Fibroblast of peridontal ligament (primary cell): ENCODE results near the gene RRP8.
A peak's percentile ranks its signal among the peaks of the same experiment; 100 is the strongest.

ENCODE experiments used
- DNase-seq: peaks from one replicate; pipeline ENCODE4 v3.0.0-alpha.2; 2010; ENCODE audit errors: extremely low read depth

RRP8 gene

GRCh38 chr11:6603287-6604080, at the start of gene RRP8, which contains the start of gene ILK:
TSS of gene RRP8 (minus strand) at chr11:6603616. CDS start at chr11:6603502, 114 bp downstream.
TSS of gene ILK (plus strand) at chr11:6603774. CDS start at chr11:6604272, 498 bp downstream.
- peak; percentile 81 for DNase-seq

DNA sequence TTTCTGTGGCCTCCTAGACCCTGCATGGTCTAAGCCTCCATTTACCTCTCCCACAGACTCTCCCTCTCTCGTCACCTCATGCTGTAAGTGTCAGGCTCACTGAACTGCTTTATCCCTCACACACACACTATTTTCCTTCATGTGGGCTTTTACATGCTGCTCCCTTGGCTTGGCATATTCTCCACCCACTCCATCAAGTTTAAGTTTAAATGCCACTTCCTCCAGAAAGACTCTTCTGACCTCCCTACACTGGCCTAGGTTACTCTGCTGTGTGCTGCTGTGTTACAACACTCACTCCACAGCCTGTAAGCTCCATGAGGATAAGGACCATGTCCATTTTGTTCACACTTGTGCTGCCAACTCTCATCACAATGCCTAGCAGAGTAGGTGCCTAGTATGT, 49.7 kb upstream of the RRP8 start:
- DNase-seq: no peak

DNA sequence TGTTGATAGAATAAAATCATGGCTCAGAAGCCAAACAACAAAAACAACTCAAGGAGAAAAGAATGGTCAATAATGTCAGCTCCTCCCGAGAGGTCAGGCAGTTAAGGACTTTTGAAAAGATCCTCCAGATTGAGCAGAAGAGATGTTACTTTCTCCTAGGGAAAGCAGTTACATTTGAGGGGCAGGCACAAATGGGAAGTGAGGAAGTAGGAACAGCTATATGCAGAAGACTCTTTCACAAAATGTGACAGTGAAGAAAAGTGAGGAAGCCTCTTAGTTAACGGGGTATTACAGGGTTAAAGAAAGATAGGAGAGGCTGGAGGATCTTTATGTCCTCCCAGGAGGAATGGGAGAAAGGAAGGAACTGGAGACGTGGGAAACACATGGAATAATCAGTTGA, 48.8 kb upstream of the RRP8 start:
- no peak for DNase-seq

DNA sequence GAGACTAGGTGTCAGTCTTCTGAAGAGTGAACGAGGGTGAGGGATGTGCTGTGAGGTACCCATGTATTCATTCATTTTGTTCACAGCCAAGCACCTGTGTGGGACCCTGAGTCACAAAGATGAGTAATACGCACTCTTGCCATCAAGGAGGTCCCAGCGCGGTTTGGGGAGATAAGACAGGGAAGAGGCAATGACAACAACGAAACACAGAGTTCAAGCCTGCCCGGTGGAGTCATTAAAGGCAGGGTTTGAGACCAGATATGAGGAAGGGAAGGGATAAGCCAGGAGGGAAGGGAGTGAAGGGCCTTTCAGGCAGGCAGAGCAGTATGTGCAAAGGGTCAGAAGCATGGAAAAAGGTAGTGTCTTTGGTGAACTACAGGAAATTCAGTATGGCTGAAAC, 47.6 kb upstream of the RRP8 start:
- no peak for DNase-seq

DNA sequence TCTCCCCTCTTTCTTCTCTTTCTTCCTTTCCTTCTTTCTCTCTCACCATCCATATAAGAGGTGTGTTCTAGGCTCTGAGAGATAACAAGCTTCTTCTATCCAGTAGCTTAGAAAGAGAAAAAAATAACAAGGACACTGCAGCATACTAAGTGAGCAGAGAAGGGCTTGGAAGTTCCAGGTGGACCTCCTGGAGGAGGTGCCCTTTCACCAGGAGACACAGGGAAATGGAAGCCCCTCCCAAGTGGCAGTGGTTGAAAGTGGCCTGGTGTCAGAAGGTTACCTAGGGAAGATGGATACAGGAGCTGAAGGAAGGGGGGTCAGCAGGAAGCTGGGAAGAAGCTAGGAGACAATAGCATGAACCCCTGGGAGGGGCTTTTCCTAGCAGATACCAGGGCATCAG, 46.7 kb upstream of the RRP8 start:
- DNase-seq: no peak

GRCh38 chr11:6648501-6648900, 45.1 kb upstream of the RRP8 start:
- no peak for DNase-seq

GRCh38 chr11:6647836-6648235, 44.4 kb upstream of the RRP8 start:
- no peak for DNase-seq

GRCh38 chr11:6646918-6647679, 43.7 kb upstream of the RRP8 start:
- DNase-seq: no peak

GRCh38 chr11:6646576-6646917, 43.1 kb upstream of the RRP8 start:
- peak; percentile 67 for DNase-seq

DNA sequence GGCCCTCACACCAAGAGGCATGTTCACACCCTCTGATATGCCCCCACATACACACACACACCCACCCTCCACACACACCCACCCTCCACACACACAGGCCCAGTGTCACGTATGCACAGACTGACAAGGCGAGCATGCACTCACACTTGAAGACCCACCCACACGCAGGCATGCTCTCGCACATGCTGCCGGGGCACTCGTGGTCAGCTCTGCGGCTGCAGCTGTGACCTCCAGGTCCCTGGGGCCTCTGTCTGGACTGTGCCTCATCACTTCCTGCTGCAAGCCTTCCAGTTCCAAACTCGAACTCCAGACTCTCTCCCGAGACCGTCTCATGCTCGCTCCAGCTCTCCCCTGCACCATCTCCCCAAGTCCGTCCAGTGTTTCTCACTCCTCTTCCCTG, 42.7 kb upstream of the RRP8 start:
- peak; percentile 69 for DNase-seq

- DNase-seq: no peak
Measured at GRCh38 chr11:6642957-6643356, 39.5 kb upstream of the RRP8 start.

- no peak for DNase-seq
Measured at GRCh38 chr11:6640985-6641701, 37.7 kb upstream of the RRP8 start.

DNA sequence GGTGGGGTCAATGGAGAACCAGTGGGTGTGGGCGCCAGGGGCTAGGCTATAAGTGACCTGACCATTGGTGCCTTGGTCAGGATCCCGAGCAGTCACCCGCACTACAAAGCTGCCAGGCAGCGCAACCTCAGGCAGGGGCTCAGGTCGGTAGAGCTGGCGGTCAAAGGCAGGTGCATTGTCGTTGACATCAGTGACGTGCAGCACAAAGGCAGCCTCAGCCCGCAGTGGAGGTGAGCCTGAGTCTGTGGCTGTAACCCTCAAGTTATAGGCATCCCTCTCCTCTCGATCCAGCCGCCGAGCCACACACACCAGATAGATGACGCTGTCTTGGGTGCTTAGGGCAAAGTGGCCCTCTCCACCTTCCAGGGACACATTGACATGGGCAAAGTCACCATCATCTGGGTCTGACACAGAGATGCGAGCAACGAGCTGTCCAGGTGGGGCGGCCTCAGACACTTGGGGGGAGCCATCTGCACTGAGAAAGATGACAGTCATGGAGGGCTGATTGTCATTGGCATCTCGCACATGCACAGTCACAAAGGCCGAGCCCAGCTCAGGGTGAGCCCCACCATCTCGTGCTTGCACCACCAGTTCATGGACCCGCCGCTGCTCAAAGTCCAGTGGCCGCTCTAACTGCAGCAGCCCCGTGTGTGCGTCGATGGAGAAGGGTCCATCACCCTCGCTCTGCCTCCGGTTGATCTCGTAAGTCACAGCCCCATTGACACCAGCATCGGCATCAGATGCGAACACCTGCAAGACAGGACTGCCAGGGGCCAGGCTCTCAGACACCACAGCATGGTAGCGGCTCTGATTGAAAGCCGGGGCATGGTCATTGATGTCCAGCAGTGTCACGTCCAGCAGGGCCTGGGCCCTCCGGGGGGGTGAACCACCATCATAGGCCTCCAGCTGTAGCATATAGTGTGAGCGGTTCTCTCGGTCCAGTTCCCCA, 36.9 kb upstream of the RRP8 start:
- no peak for DNase-seq

DNA sequence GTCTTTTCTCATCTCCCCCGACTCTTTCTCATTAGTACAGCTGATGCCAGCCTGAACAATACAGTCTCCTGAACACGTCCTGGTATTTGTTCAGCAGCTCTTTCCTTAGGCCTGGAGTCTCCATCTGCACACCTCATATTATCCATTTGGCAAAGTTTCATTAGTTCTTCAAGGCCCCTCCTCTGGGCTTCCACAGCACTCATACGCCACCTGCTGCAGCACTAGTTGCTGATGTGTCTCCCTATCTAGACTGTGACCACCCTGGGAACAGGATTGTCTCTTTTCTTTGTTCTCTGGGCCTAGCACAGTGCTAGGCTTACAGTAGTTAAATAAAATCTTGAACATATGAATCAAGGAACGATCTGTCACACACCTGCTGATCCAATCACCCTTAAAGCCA, 35.0 kb upstream of the RRP8 start:
- DNase-seq: no peak

DNA sequence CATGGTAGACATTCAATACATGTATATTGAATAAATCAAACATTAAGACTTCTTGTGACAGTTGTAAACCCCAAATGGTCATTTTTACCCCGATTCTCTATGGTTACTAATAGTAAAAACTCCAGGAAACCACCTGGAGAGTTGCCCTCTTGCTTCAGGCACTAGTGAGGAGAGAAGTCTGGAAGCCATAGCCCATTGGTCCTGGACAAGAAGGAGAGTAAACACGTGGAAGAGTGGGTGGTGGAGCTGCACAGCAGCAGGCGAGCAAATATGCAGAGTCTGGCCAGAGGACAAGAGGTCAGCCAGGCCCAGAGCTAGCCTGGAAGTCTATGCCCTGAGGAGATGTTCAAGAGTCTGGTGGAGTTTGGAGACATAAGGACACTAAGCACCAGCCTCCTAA, 34.5 kb upstream of the RRP8 start:
- DNase-seq: peak; percentile 51

- no peak for DNase-seq
Measured at GRCh38 chr11:6636480-6636879, 33.1 kb upstream of the RRP8 start.

DNA sequence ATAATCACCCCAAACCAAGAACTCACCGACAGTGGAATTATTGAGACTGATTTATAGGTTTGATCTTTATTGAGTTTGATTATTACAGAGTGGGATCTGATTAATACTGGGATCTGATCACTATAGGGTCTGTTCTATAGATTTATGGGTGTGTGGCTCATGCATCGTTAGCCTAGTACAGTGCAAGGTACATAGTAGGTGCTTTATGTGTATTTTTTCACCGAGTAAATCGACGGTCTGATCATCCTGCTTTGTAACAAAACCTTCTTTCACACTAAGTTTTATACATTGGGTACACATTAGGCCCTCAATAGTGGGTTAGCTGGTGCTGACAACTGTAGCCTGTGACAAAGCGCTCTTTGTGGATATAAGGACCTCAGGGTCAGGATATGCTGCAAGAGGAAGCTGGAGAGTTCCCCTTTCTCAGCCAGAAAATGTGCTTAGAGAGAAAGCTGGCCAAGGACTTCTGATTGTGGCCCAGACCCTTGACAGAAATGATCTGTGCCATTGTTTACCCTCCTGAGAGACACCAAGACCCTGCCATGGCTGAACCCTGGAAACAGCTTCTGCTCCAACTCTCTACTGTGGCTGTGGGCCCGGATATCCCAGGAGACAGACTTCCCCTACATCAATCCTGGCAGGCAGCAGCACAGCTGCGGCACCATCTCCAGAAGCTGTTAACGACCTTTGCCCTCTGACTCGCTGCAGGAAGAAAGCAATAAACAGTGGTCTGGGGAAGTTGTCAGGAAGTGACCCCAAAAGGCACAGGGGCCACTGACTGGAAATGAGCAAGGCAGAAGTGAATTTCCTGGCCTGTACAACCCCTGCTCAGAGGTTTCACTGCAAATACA, 31.9 kb upstream of the RRP8 start:
- peak; percentile 20 for DNase-seq

DNA sequence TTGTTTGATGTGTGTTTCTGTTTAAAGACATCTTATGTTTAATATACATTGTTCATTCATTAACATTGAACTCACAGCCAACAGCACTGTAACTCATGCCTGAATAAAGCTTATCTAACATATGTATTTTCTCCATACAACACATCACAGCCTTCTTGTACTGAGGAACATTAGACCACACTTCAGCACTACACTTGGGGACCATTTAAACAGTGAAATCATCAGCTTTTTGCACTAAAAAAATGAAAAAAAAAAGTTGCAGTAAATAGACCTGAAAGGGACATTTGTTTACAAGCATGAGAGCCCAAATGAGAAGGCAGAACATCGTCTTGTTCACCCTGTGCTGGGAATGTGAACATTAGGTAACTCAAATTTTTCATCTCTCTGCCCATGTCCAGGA, 31.1 kb upstream of the RRP8 start:
- DNase-seq: no peak

DNA sequence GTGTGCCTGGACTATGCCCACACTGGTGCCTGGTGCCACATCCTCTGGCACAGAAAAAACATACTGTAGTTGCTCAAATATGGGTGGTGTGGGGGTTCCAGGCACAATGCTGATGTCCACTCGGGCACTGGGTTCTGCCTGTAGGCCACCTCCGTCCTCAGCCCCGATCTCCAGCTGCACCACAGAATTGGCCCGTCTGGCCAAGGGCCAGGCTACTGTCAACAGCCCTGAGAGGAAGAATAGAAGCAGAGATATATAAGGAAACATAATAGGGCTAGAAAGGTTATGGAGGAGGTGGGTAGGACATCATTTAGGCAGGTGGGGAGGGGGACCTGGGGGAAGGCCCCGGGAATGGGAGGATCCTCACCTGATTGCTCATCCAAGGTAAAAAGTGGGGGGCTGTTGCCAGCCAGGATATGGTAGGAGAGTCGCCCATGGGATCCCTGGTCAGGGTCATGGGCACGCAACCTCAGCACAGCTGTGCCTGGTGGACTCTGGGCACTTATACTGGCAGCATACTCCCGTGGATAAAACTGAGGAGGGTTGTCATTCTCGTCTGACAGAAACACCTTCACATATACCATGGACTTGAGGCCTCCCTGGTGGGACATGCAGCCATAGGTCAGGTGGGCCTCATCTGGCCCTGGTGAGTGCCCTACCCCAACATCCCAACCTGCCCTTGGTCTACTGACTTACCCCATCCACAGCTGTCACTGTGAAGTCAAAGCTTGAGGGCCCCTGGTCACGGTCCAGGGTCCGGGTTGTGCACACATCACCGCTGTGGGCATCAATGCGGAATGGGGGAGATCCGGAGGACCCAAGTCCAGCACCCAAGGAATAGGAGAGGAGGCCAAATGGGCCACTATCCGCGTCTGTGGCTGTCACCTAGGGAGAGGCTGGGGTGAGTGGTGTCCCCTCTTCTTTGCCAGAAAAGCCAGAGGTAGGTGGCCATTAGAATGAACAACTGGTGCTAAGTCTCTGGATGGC, 30.3 kb upstream of the RRP8 start:
- DNase-seq: no peak
